Fibroblast of lung (primary cell): ENCODE results near the gene CSTA.

Experiments
- EZH2 ChIP-seq: IDR thresholded peaks from 2 replicates; pipeline ENCODE4 v1.5.1; 2012; ENCODE audit warnings: low read length, control low read depth, mild to moderate bottlenecking; ENCODE audit errors: missing control alignments
- TF ChIP-seq, protein P1 (sequence below), 2 donors: IDR thresholded peaks in 1 of 2; conservative IDR thresholded peaks in 1 of 2; 1 replicate in 1 of 2; 2 replicates in 1 of 2; pipeline ENCODE4 v1.5.1; 2011 to 2012; ENCODE audit warnings: low read length in 2 of 2, control low read depth in 1 of 2, inconsistent platforms in 1 of 2, low read depth in 1 of 2, mild to moderate bottlenecking in 1 of 2

DNA sequence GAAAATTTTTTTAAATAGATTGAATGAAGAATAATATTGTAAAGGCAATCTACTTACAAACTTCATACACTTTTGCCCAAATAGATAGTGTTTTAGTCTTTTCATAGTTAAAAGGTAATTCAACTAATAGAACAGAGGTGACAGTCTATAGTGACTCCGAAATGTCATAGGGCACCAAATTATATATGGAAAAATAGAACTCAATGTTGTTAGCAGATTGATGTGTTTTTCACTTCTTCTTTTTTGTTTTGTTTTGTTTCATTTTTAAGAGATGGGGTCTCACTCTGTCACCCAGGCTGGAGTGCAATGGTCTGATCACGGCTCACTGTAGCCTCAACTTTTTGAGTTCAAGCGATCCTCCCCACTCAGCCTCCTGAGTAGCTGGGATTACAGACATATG, 721 bp downstream of the CSTA start:
- TF ChIP-seq, protein P1, sequence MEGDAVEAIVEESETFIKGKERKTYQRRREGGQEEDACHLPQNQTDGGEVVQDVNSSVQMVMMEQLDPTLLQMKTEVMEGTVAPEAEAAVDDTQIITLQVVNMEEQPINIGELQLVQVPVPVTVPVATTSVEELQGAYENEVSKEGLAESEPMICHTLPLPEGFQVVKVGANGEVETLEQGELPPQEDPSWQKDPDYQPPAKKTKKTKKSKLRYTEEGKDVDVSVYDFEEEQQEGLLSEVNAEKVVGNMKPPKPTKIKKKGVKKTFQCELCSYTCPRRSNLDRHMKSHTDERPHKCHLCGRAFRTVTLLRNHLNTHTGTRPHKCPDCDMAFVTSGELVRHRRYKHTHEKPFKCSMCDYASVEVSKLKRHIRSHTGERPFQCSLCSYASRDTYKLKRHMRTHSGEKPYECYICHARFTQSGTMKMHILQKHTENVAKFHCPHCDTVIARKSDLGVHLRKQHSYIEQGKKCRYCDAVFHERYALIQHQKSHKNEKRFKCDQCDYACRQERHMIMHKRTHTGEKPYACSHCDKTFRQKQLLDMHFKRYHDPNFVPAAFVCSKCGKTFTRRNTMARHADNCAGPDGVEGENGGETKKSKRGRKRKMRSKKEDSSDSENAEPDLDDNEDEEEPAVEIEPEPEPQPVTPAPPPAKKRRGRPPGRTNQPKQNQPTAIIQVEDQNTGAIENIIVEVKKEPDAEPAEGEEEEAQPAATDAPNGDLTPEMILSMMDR (conservative IDR thresholded peaks at IDR 0.05 in 1 of 2, IDR thresholded peaks at IDR 0.05 in 1 of 2; ENCODE audit: low read depth in 1 of 2, low read length in 2 of 2) = no peak
- no peak for TF ChIP-seq EZH2
